NB4 (cell line): ENCODE results near the gene ZBTB46.
"Not testable (repeated sequence)": the region's sequence is repeated elsewhere in the genome, so short reads cannot be mapped to it uniquely, and the experiment has no call there.

Experiments used
- CTCF ChIP-seq: IDR thresholded peaks from one replicate; pipeline ENCODE4 v1.5.1; 2012; ENCODE audit warnings: low read depth, low read length
- MAX ChIP-seq: IDR thresholded peaks from 2 replicates; pipeline ENCODE4 v1.6.1; 2011; ENCODE audit warnings: low read depth, low read length
- POLR2A ChIP-seq: IDR thresholded peaks from 2 replicates; pipeline ENCODE4 v1.6.1; 2011; ENCODE audit warnings: mild to moderate bottlenecking; ENCODE audit not compliant: insufficient read length; ENCODE audit errors: extremely low read depth

- not testable (repeated sequence) for TF ChIP-seq CTCF, POLR2A, MAX
Measured at GRCh38 chr20:63799127-63799526, 31.9 kb downstream of the ZBTB46 start.
